ENCODE measurements around the gene TNIP3.
"Not testable (repeated sequence)": the region's sequence is repeated elsewhere in the genome, so short reads cannot be mapped to it uniquely, and the experiment has no call there.

TNIP3 gene

DNA sequence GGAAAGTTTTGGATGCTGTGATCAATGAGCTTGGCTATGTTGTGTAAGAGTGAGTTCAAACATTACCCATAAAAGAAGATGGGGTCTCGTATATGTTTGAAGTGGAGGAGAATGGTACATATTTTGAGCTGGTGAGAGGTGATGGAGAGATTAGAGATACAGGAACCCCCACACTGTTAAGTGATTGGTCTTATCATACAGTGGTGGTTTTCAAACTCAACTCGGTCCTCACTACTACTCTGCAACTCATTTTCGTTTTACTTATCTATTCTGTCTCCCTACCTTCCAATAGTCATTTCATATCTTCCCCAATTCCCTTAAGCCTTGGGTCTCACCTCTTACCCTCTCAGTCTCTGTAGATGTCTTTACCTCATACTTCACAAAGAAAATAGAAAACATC lies 16.4 kb upstream of the TNIP3 start:
- in situ Hi-C loops (cut with HindIII; ENCODE audit: low sequenced_read_pairs) = no loop called here

- in situ Hi-C loops (cut with HindIII; ENCODE audit: low sequenced_read_pairs) = no loop called here
Measured at GRCh38 chr4:121177246-121178137, 13.4 kb upstream of the TNIP3 start.

DNA sequence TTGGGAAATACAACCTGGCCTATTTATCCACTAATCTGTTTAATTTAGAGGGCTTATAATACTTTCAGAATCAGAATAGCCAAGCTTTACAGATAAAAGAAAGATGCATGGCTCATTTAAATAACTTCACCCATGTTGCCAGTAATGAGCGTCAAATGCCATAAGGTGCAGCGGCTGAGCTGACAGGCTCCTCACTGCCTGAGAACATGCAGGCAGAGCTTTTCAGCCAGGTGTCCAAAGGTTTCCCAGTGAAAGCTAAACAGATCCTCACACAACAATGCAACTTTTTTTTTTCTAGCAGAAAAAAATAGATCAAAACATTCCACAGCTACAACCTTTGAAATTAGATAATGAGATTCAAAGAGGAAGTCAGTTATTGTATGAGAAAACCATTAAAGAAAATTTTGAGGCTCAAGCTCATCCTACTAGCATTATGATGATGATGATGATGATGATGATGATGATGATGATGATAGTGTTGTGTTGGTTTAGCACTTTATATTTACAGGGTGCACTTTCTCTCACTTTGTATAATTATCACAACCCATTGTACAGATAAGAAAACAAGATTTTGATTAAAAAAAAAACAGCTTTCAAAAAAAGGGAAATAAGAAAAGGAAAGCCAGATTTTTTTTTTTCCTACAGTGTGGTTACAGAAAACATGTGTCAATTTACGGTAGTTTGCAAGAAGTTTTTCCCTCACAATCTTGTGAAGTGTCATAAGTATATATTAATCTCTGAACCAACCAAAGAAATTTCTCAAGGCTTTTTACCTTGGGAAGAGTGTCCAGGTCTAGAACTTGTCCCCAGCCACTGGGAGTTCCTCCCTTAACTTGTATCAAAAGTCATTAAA lies 12.2 kb upstream of the TNIP3 start:
- in situ Hi-C loops (cut with HindIII; ENCODE audit: low sequenced_read_pairs) = no loop called here

GRCh38 chr4:121171477-121171876 lies 7.4 kb upstream of the TNIP3 start:
- in situ Hi-C loops (cut with HindIII; ENCODE audit: low sequenced_read_pairs) = not testable (repeated sequence)

- in situ Hi-C loops (cut with HindIII; ENCODE audit: low sequenced_read_pairs) = no loop called here
Measured at GRCh38 chr4:121168446-121169281, 4.5 kb upstream of the TNIP3 start.

GRCh38 chr4:121166976-121167375 lies 2.9 kb upstream of the TNIP3 start:
- in situ Hi-C loops (cut with HindIII; ENCODE audit: low sequenced_read_pairs) = no loop called here

- in situ Hi-C loops (cut with HindIII; ENCODE audit: low sequenced_read_pairs) = no loop called here
Measured at GRCh38 chr4:121165206-121165605, 1.1 kb upstream of the TNIP3 start.

DNA sequence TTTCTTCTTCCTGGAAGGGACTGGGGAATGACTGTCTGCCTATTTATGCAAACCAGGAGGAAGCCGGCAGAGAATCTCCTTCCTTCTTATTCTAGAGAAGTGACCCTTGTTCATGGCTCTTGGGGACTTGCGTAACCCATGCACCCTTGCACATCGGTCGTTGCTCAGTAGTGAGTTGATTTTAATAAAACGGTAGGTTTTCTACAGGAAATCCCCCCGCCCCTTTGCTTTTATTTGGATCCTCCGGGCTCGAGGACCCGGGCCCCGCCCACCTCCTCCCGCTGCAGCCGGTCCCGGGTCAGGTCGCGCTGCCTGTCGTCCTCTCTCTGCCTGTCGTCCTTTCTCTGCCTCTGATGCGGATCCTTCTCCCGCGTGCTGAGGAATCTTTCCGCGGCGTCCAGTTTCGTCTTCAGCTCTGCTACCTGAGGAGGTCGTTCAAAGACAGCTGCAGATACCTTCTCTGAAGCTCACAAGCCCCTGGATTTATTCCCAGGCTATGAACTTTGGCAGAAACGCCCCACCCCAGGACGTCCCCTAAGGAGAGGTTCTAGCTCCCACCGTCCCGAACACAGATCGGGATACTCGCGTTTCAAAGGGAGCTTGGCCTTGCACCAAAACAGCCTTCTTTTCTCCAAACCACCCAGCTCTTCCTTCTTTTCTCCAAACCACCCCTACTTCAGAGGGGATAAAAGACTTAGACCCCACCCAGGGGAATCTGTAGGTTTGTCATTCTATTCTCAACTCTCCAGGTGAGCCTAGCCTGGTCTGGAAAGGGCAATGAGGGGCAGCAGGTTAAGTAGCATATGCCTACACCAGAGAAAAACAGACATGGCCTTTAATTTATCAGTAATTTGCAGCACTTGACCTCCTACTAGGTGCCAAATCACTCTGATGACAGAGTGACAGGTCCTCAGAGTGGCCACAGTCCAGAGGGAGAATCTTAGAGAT lies 7.0 kb downstream of the TNIP3 start:
- in situ Hi-C loops (cut with HindIII; ENCODE audit: low sequenced_read_pairs) = no loop called here

DNA sequence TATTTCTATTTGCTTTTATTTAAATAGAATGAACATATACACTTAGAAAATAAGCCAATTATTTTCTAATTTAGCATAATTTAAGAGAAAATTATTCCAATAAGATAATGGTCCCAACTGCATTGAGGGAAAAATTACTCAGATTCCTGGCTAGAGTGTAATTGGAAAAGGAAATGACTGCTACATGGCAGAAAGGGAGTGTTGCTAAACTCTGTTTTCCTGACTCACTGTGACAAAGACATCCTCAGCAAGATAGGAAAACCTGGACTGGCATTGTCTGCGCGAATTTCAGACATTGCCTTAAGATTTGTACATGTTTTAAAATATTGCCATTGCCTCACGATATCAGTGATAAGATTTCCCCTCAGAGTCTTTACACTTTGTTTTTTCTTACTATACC lies 8.2 kb downstream of the TNIP3 start:
- in situ Hi-C loops (cut with HindIII; ENCODE audit: low sequenced_read_pairs) = no loop called here

- in situ Hi-C loops (cut with HindIII; ENCODE audit: low sequenced_read_pairs) = no loop called here
Measured at GRCh38 chr4:121154103-121154515, 10.0 kb downstream of the TNIP3 start.

GRCh38 chr4:121151942-121152341 lies 12.2 kb downstream of the TNIP3 start:
- in situ Hi-C loops (cut with HindIII; ENCODE audit: low sequenced_read_pairs) = no loop called here

DNA sequence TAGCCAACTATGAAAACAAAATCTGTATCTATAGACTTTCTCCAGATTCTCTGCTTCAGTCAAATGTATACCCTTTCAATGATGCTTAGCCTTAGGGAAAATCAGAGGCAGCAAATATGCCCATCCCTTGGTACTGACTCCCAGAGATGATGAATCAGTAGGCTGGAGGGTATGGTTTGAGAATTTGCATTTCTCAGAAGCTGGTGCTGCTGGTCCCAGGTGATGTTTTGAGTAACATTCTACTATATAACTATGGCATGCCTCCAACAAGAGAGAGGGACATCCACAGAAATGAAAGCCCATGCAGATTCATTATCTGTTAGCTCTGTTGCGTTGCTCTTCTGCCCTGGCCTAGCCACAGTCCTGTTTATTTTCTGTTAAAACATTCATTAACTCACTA lies 13.6 kb downstream of the TNIP3 start:
- in situ Hi-C loops (cut with HindIII; ENCODE audit: low sequenced_read_pairs) = no loop called here

- in situ Hi-C loops (cut with HindIII; ENCODE audit: low sequenced_read_pairs) = no loop called here
Measured at GRCh38 chr4:121150003-121150402, 14.1 kb downstream of the TNIP3 start.

DNA sequence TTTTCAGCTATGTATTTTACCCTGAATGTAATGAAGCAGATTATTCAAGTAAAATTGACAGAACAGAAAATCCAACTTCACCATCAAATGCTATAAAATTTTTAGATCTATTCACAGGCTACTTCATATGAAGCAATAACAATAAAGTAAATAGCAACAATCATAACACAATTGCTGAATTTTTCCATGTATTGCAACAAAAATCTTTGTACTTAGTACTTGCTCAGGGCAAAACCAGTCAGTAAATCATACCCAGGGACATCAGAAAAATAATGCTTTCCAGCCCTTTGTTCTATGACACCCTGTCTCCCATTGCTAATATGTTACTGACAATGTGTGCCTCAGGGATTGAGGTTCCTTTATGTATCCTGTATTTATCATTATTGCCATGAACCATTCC lies 15.5 kb downstream of the TNIP3 start:
- in situ Hi-C loops (cut with HindIII; ENCODE audit: low sequenced_read_pairs) = no loop called here

DNA sequence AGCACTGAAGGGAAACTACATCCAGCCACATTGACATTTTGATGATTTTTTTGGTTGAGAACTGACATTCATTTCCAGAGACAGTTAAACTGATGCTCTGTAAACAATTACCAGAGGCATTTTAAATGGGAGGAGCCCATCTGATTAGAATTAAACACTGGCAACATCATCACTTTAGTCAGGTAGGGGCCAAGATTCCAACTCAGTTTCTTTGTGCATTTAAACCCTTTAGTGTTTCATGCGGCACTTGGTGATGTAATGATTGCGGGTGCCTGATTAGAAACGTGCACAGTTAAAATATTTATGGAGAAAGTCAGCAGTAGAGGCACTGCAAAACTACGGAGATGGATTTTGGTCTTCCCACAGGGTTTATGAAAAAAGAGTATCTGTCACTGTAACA lies 16.1 kb downstream of the TNIP3 start:
- in situ Hi-C loops (cut with HindIII; ENCODE audit: low sequenced_read_pairs) = no loop called here

DNA sequence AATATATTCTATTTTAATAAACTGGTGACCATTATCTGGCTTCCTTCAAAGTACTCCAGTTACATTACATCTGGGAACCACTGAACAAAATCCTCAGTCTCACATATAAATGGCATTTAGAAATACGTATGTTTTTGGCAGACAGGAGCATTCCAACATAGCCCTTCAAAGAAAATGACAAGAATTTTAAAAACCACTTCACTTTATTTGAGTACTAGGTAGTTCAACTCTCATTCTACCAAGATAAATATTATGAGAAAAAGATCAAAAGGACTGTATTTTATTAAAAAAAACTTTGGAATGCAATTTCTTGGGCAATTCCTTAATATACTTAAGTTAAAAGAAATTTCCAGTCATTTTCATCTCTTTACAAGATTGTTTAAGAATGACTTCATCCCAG lies 17.6 kb downstream of the TNIP3 start:
- in situ Hi-C loops (cut with HindIII; ENCODE audit: low sequenced_read_pairs) = no loop called here

DNA sequence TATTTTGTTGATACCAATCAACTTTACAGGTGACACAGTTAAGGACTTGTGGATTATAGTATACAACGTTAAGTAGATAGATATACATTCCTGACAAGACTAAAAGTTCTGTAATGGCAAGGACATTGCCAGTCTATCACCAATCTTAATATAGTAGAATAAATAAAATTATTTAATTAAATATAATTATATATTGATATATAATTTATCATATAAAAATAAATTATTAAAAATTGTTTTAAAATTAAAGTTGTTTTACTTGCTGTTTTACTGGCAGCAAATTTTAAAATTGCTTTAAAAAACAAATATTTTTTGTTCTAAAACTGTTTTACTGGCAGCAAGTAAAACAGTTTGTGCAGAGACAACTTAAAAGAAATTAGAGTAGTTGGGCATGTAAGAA lies 18.7 kb downstream of the TNIP3 start:
- in situ Hi-C loops (cut with HindIII; ENCODE audit: low sequenced_read_pairs) = no loop called here

DNA sequence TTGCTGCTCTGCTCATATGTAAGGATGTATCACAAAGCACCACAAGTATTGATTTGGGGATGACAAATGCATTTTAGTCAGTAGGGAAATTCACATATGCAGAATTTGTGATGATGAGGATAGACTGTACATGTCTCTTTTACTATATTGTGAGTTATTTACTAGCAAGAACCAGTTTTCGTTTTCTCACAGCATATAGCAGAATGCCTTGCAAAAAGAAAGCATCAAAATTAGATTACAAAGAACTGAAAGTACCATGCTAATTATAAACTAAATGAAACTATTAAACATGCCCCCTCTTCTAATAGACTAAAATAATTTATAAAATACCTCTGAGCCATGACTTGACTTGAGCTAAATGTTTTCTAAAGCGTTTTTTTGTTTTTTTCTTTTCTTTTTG lies 20.1 kb downstream of the TNIP3 start:
- in situ Hi-C loops (cut with HindIII; ENCODE audit: low sequenced_read_pairs) = no loop called here

DNA sequence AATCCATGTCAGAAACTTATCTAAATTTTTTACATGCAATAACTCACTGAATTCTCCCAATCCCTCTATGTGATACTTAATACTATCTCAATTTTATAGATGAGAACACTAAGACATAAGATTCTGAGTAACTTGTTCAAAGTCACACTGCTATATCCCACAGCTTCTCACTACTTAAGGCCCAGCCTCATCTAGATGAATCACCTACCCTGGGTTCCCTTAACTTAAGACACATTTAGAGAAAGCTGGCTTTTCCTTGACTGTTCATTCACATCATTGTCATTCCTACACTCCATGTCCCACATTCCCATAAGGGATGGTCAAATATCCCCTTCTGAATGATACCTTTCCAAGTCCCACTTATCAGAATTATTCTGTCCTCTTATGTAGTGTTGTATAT lies 21.0 kb downstream of the TNIP3 start:
- in situ Hi-C loops (cut with HindIII; ENCODE audit: low sequenced_read_pairs) = no loop called here
